ENCODE measurements around the gene PRPF31.
"Not testable (repeated sequence)": the region's sequence is repeated elsewhere in the genome, so short reads cannot be mapped to it uniquely, and the experiment has no call there.

PRPF31 gene, protein sequence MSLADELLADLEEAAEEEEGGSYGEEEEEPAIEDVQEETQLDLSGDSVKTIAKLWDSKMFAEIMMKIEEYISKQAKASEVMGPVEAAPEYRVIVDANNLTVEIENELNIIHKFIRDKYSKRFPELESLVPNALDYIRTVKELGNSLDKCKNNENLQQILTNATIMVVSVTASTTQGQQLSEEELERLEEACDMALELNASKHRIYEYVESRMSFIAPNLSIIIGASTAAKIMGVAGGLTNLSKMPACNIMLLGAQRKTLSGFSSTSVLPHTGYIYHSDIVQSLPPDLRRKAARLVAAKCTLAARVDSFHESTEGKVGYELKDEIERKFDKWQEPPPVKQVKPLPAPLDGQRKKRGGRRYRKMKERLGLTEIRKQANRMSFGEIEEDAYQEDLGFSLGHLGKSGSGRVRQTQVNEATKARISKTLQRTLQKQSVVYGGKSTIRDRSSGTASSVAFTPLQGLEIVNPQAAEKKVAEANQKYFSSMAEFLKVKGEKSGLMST

DNA sequence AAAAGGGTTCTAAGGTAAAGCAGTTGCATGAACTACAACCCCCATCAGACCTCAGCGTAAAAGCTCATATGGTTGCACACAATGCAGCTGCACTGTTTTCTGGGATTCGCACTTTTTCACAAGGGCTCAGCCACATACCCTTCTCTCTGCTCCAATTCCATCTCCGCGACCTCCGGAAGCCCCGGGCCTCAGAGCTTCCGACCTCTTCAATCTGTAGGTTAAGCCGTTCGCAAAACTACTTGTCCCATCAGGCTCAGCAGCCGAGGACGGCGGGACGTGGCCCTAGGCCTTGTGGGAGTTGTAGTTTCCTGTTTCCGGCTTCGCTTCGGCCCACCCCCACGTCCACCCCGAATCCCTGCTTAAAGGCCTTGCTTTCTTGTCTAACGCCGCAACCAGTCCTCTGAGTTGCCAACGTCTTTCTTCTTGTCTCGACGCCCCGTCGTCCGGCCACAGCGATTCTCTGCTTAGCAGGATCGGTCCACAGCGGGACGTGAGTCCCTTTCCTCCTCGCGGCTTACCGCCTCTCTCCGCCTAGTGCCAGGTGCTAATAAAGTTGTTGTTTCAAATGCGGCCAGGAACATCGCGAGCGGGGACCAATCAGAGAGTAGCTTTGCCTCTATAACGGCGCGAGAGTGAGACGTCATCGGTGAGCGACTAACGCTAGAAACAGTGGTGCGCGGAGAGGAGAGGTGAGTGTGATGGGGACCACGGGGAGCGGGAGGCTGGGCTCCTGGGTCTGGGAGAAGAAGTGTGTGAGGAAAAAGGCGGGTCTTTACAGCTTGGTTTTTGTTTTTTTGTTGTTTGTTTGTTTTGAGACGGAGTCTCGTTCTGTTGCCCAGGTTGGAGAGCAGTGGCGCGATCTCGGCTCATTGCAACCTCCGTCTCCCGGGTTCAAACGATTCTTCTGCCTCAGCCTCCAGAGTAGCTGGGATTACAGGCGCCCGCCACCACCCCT, at the start of gene PRPF31, which contains the start of gene TFPT:
TSS of gene PRPF31 (plus strand) at position 646 of the 955 bp plus-strand sequence. CDS start 2,525 bp downstream, outside the sequence.
TSS of gene TFPT (minus strand) at position 549 of the 955 bp plus-strand sequence. CDS start at position 161, 388 bp downstream.
- DNase-seq: peak; percentile 99

DNA sequence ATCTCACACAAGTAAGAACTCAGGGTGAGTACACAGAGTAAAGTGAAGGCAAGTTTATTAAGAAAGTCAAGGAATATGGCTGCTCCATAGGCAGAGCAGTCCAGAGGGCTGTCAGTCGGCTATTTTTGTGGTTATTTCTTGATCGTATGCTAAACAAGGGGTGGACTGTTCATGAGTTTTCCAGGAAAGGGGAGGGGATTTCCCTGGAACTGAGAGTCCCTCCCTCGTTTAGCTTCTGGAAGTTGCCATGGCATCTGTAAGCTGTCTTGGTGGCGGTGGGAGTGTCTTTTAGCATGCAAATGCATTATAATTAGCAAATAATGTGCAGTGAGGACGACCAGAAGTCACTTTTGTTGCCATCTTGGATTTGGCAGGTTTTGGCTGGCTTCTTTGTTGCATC, 46.1 kb upstream of the PRPF31 start:
- no peak for DNase-seq

DNA sequence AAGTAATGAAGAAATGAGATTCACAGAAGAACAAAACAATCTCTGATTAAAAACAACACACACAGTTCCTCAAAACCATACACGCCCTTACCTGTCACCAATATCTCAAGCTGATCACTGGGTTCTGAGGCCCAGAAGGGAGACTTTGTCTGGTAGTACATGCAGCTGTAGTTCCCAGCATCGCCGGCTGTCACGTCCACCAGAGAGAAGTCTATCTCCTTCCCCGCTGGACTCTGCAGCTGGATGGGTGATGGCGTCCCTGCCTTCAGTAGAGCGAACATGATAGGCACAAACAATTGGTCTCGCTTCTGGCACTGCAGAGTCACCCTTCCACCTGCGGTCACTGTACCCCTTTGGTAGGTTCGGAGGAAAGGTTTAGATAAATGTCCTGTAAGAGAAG, 41.7 kb upstream of the PRPF31 start:
- DNase-seq: no peak

DNA sequence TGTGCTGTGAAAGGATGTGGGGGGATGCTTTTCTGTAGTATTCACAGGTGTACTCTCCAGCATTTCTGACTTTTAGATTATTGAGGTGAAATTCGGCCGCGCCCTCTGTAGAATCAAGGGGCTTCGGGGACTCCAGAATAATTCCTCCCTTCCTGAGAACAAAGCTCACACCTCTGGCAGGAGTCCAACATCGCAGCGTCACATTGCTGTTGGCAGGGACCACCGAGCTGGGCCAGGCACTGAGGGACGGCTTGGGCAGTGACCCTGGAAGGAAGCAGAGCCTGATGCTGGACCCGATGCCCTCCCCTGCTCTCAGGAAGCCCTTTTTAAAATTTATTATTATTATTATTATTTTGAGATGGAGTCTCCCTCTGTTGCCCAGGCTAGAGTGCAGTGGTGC, 40.7 kb upstream of the PRPF31 start:
- no peak for DNase-seq

DNA sequence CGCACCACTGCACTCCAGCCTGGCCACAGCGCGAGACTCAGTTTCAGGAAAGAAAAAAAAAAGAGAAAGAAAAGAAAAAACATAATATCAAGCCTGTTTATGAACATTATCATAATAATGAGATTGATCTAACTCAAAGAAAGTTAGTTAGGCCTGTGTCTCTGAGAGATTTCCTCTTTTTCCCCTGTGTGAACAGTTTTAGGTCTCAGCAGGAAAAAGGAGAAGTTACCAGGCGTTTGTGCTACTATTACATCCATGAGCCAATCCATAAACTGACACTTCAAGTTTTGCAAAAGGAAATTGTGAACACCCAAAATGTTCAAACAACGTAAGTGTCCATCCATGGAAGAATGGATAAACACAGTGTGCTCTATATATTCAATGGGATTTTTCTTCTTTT, 38.2 kb upstream of the PRPF31 start:
- no peak for DNase-seq

DNA sequence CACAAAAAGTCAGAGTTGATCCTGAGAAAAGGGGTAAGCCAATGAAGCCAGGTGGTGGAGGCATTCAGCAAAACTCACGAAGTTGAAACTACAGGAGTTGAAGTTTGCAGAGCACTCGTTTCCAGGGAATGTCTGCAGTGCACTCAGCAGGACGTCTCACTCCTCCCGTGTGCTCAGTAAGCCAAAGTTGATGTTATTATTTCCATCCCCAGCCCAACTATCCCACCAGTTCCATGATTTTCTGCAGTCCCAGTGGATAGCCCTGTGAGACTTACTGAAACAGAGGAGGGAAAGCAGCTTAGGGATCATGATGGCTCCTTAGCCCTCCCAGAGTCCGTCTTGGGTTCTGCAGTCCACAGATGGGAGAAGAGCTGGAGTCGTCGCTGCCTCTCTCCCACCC, 34.5 kb upstream of the PRPF31 start, which contains the start of gene TARM1:
TSS of gene TARM1 (minus strand) at position 334 of the 400 bp plus-strand sequence. CDS start at position 309, 25 bp downstream.
- no peak for DNase-seq

DNA sequence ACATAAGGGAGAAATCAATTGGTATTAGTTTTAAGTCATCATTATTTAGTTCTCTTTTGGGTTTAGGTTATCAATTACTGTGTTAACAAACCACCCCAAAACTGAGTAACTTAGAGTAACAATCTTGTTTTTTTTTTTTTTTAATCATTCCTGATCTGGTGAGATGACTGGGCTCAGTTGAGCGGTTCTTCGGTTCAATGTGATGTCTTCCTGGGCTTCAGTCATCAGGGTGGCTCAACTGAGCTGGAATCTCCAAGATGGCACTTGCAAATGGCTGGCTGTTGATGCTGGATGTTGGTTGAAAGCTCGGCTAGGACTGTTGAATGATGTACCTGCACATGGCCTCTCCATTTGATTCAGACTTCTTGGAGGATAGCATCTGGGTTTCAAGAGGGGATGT, 31.1 kb upstream of the PRPF31 start:
- no peak for DNase-seq

DNA sequence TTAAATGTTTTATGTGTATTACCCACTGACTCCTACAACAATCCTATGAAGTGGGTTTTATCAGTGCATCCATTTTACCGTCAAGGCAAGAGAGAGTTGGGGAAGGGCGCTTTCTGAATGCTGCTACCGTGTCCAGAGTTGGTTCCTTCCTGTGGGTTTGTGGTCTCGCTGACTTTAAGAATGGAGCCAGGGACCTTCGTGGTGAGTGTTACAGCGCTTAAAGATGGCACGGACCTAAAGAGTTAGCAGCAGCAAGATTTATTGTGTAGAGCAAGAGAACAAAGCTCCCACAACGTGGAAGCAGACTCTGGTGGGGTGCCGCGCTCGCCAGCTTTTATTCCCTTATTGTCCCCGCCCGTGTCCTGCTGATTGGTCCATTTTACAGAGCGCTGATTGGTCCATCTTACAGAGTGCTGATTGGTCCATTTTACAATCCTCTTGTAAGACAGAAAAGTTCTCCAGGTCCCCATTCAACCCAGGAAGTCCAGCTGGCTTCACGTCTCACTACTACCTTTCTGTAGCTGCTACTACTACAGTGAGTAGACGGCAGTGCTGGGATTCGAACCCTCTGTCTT, 21.0 kb upstream of the PRPF31 start:
- DNase-seq: no peak

DNA sequence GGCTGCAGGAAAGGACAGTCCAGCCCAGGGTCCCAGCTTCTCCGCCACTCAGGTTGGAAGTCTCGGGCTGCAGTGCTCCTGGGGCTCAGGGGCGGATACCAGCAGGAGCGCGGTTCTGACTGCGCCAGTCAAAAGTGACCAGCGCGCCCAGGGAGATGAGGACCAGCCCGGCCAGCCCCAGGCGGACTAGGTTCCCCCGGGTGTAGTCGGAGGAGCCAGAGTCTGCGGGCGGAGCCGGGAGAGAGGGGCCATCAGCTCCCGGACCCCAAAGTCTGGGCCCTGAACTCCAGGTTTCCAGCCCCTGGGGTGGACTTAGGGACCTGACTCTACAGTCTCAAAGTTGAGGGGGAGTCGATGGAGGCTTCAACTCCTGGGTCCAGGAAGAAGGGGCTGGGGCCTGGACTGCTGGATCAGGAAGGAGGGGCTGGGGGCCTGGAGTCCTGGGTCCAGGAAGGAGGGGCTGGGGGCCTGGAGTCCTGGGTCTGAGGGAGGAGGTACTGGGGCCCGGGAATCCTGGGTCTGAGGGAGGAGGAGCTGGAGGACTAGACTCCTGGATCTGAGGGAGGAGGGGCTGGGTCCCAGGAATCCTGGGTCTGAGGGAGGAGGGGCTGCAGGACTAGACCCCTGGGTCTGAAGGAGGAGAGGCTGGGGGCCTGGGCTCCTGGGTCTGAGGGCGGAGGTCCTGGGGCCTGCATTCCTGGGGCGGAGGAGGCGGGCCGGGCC, 20.3 kb upstream of the PRPF31 start:
- DNase-seq: no peak

DNA sequence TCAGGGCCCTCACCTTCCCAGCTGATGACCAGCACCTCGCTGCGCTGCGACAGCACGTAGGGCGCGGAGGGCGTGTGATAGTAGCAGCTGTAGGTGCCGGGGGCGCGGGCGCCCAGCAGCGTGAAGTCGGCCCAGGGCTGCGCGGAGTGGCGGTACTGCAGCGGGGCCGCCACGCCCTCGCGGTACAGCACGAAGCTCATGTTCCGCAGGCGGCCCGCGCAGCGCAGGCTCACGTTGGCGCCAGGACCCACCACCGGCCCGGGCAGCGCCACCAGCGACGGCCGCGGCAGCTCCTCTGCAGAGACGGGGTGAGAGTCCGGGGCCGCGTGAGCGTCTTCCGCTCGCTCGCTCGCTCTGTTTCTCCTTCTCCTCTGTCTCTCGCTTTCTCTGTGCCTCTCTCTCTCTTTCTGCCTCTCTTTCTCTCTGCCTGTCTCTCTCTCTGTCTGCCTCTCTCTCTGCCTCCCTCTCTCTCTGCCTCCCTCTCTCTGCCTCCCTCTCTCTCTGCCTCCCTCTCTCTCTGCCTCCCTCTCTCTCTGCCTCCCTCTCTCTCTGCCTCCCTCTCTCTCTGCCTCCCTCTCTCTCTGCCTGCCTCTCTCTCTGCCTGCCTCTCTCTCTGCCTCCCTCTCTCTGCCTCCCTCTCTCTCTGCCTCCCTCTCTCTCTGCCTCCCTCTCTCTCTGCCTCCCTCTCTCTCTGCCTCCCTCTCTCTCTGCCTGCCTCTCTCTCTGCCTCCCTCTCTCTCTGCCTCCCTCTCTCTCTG, 19.5 kb upstream of the PRPF31 start:
- peak; percentile 25 for DNase-seq

DNA sequence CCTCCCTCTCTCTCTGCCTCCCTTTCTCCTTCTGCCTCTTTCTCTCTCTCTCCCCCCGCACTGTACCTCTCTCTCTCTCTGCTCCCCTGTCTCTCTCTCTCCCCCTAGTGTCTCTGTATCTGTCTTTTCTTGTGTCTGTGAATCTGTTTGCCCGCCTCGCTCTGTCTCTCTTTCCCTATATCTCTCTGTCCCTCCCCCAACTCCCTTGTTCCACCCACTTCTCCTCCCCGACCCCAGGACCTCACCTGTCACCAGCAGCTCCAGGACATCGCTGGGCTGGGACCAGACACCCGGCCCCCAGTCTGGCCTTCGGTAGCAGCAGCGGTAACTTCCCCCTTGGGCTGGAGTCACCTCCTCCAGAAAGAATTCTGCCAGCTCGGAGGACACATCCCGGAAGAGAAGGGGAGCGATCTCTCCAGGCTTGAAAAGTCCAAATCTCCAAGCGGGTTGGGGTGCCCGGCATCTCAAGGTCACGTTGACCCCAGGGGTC, 18.9 kb upstream of the PRPF31 start:
- DNase-seq: no peak

DNA sequence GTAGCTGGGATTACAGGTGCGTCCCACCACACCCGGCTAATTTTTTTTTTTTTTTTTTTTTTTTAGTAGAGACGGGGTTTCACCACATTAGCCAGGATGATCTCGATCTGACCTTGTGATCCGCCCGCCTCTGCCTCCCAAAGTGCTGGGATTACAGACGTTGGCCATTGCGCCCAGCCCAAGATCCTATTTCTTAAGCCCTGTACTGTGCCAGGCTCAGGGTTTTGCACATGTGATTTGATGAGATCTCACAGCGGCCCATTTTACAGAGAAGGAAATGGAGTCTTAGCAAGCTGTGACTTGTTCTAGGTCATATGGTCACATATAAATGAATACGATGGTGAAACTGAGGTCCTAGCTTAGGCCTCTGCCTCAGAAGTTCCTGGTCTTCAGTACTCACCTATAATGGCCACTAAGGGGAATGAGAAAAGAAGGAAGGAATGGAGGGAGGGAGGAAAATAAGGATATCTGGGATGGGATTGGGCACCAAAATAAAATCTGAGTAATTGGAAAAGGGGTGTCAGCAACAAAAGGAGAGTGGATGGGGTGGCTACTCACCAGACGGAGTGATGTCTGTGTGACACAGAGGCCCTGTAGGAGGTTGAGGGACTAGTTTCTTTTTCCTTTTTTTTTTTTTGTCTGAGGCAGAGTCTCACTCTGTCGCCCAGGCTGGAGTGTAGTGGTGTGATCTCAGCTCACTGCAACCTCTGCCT, 16.2 kb upstream of the PRPF31 start:
- no peak for DNase-seq

DNA sequence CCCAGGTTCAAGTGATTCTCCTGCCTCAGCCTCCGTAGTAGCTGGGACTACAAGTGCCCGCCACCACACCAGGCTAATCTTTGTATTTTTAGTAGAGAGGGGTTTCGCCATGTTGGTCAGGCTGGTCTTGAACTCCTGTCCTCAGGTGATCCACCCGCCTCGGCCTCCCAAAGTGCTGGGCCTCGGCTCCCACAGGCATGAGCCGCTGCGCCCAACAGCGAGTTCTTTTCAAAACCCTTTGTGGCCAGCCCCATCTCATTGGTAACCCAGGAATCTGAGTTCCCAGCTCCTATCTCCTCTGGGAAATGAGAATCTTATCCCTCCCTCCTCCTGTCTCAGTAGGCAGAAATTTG, 15.7 kb upstream of the PRPF31 start:
- not testable (repeated sequence) for DNase-seq

DNA sequence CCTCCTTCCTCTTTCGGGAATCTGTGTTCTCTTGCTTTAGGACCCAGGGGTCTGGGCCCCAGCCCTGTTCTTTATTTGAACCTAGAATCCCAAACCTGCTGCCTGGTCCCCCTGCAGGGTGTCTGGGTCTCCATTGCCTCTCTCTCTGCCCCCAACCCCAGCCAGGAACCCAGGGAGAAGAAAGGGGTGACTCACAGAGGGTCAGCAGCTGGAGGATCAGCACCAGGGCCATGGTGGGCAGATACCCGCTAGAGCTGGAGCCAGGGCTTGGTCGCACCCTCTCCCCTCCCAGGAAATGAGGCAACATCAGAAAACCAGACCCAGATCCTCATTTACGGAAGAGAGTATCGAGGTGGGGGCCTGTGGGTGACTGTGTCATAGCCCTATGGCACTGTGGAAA, 15.0 kb upstream of the PRPF31 start, which contains the start of gene OSCAR:
TSS of gene OSCAR (minus strand) at position 243 of the 400 bp plus-strand sequence. CDS start at position 232, 11 bp downstream.
- DNase-seq: no peak

DNA sequence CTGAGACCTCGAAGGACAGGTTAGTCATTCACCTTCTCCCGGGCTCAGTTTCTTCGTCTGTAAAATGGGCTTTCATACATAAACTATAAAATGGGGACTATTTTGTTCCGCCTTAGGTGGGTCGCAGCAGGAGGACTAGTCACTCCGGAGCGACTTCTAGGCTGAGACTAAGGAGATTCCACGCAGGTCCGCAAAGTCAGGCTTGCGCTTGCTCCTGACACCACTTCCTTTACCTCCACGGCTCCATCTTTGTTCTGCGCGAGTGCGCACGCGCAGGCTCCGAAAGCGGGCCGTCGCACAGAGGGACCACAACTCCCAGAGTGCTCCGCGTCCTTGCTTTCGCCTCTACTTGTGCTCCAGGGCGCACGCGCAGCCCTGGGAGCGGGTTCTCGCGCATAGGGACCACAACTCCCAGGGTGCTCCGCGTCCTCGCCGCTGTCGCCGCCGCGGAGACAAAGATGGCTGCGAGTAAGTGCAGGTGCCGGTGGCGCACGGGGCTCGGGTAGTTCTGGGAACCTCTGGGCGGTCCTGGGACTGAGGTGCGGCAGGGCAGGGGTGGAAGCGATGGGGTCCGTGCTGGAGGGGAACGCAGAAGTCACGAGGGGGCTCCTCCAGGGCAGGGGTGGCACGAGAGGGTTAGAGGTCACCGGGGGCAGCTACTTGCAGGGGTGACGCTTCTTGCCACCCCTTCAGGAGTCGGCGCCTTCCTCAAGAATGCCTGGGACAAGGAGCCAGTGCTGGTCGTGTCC, 13.0 kb upstream of the PRPF31 start, which contains the start of gene NDUFA3:
TSS of gene NDUFA3 (plus strand) at position 435 of the 749 bp plus-strand sequence. CDS start at position 459, 24 bp downstream.
- peak; percentile 98 for DNase-seq

DNA sequence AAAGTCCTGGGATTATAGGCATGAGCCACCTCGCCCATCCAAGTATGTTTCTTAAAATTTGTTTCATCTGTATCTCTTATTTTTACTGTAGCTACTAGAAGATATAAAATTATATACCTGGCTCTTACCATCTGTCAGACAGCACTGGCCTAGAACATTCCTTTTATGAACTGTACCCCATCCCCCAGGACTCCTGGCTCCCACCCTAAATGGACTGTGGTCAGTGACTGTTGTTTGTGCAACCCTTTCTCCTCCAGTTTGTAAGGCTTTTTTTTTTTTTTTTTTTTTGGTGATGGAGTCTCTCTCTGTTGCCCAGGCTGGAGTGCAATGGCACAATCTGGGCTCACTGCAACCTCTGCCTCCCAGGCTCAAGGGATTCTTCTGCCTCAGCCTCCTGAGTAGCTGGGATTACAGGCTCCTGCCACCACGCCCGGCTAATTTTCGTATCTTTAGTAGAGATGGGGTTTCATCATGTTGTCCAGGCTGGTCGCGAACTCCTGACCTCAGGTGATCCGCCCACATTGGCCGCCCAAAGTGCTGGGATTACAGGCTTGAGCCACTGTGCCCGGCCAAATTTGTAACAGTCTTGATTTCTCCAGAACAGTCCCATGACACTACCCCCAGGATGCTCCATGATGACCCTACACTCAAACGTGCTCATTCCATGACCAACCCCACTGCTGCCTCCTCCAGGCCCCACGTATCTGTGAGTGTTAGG, 10.4 kb upstream of the PRPF31 start:
- DNase-seq: no peak

DNA sequence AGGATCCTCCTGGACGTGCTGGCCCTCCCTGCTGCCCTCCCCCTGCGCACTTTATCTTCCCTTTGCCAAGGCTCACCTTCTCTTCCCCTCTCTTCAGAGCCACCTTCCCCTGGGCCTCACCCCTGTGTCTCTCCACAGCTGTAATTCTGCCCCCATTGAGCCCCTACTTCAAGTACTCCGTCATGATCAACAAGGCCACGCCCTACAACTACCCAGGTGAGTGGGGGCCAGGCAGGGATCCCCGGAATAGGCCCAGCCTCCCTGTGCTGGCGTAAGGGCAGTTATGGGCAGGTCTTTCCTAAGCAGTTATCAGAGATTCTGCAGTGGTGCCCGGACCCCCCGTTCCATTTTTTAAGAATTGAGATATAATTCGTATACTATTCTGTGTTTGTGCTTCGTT, 9.8 kb upstream of the PRPF31 start:
- no peak for DNase-seq

DNA sequence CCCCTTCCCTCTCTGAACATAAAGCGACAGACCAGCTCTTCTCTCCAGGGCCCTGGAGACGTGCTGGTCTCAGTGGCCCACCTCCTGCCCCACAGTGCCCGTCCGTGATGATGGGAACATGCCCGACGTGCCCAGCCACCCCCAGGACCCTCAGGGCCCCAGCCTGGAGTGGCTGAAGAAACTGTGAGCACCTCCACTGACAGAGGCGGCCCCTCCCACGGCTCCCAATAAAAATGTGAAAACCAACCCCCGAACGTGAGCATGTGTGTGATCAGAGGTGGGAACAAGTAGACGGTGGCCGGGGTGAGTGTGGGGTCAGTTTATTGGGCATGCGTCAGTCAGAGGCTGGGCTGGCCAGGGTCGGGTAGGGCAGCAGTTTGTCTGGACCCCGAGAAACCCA, 8.8 kb upstream of the PRPF31 start:
- no peak for DNase-seq

Data from amniotic stem cell (primary cell).